Measurements from ENCODE around the gene FAM170B. TPM values are rescaled to one million over a fixed set of nuclear protein-coding genes. Genes with fewer than 3 reads are reported as not detected.

The FAM170B gene
- total and polyA plus RNA-seq, 2 of the 4 experiments (the other 2 are of a cell fraction), result not detected

GRCh38 chr10:49135575-49136313 is 1.9 kb upstream of the FAM170B start:
- 80% methylated on average over 1 of the region's 9 CpGs; no CpG with 5 or more reads in 1 of the 2 experiments for WGBS, 2 experiments (ENCODE audit: extremely low coverage in 2 of 2, insufficient read length in 1 of 2)
- H3K27me3 ChIP-seq (ENCODE audit: control insufficient read depth, insufficient read depth, low read length), result peaks cover 24% of the 10 kb centered on the region
- no peak overlapping the region; the same call in 1 of the 2 replicates for H2BK20ac ChIP-seq (ENCODE audit: low read depth, low read length)
- H2BK120ac ChIP-seq (ENCODE audit: low read depth, low read length), result no peak overlapping the region
- H4K8ac ChIP-seq (ENCODE audit: low read depth in 2 of 2, low read length in 2 of 2), result no peak overlapping the region
- CTCF ChIA-PET, result no interaction called here
- DNase-seq (peak; percentile 68), ATAC-seq (ENCODE audit: low read depth) (no peak; the same call in 1 of the 2 replicates)
- in situ Hi-C loops (cut with MboI; ENCODE audit: low sequenced_read_pairs) (no loop called here), intact Hi-C loops (cut with micrococcal nuclease) (no loop called here), dilution Hi-C loops (cut with HindIII; ENCODE audit: low sequenced_read_pairs, unreplicated experiment) (no loop called here)
- no peaks in the 10 kb centered on the region for H3K79me1 ChIP-seq (ENCODE audit: low read depth in 1 of 2, low read length in 2 of 2)
- H3K18ac ChIP-seq (ENCODE audit: low read depth, low read length), result peak overlapping the region; percentile 77
- no peak overlapping the region for H3K56ac ChIP-seq (ENCODE audit: extremely low read depth, insufficient read depth, low read length)
- 0 out of 2 replicates have a peak overlapping the region, but pooled peaks have one; percentile 45 for H3K23ac ChIP-seq (ENCODE audit: low read depth, low read length)
- peak overlapping the region; percentile 50; the same call in 1 of the 3 replicates for H2BK15ac ChIP-seq (ENCODE audit: low read depth, low read length)
- peak overlapping the region; percentile 33; the same call in 1 of the 2 replicates for H3K4ac ChIP-seq (ENCODE audit: low read depth, low read length)
- H4K20me1 ChIP-seq (ENCODE audit: insufficient read depth, low read length), result peaks cover 13% of the 10 kb centered on the region; the same call in 1 of the 2 replicates
- TF ChIP-seq CTCF (conservative IDR thresholded peaks at IDR 0.05; ENCODE audit: low read depth, low read length), result 0 out of 2 replicates have a peak, but pooled peaks have one; percentile 7
- no peak for TF ChIP-seq USF2 (IDR thresholded peaks at IDR 0.05; ENCODE audit: low read depth, low read length)
- TF ChIP-seq RAD21 (IDR thresholded peaks at IDR 0.05; ENCODE audit: low read length), result peak; percentile 16; the same call in 1 of the 2 replicates
- POLR2A ChIA-PET (ENCODE audit: unreplicated experiment), result no interaction called here
- H3K9me1 ChIP-seq (ENCODE audit: insufficient read depth, low read length), result peaks cover 20% of the 10 kb centered on the region
- H4K5ac ChIP-seq (ENCODE audit: low read depth, low read length), result peak overlapping the region; percentile 41; the same call in 1 of the 2 replicates
- no peaks in the 10 kb centered on the region for H3K9me3 ChIP-seq (ENCODE audit: control insufficient read depth, insufficient read depth, low read length)
- H3K27ac ChIP-seq (ENCODE audit: insufficient read depth, low read length), result no peak overlapping the region; the same call in 1 of the 2 replicates
- peak overlapping the region; percentile 38; the same call in 1 of the 2 replicates for H3K4me2 ChIP-seq (ENCODE audit: low read depth, low read length)
- no peak overlapping the region for H2BK5ac ChIP-seq (ENCODE audit: low read depth, low read length, poor library complexity, severe bottlenecking)
- no peaks in the 10 kb centered on the region for H3K36me3 ChIP-seq (ENCODE audit: control insufficient read depth, insufficient read depth, low read length)
- H2AK9ac ChIP-seq (replicated peaks; ENCODE audit: low read depth, low read length, poor library complexity), result no peak overlapping the region
- no peak overlapping the region for H3K4me3 ChIP-seq (ENCODE audit: insufficient read depth, low read depth, low read length)
- H3K4me1 ChIP-seq (ENCODE audit: control insufficient read depth, insufficient read depth, low read length), result peaks cover 28% of the 10 kb centered on the region
- H3K9ac ChIP-seq (ENCODE audit: low read depth, low read length), result no peak overlapping the region
- H4K91ac ChIP-seq (ENCODE audit: insufficient read depth, low read depth, low read length), result no peak overlapping the region
- BruUV-seq (replicated peaks), result no TSS peak
- H2AK5ac ChIP-seq (ENCODE audit: low read depth, low read length), result peak overlapping the region; percentile 37
- H3K14ac ChIP-seq (replicated peaks; ENCODE audit: low read depth, low read length), result peak overlapping the region; percentile 34
- no peak overlapping the region for H2AFZ ChIP-seq (replicated peaks; ENCODE audit: low read length, poor library complexity)

All from IMR-90 (cell line).